Neural progenitor cell (in vitro differentiated cells): ENCODE measurements around the gene TP53BP1. TPM values are rescaled to one million over a fixed set of nuclear protein-coding genes. Genes with fewer than 3 reads are reported as not detected.

Experiments
- DNase-seq: peaks from one replicate; pipeline ENCODE4 v3.0.0-alpha.2; 2016; ENCODE audit warnings: low spot score
- H2AFZ ChIP-seq: fragments of 200-600 bp; sonication (generic); replicated peaks from 2 replicates; pipeline ENCODE4 v1.6.1; 2016; ENCODE audit warnings: antibody characterized with exemption
- H3F3A ChIP-seq: fragments of 200-600 bp; sonication (generic); 2 replicates; pipeline ENCODE4 v1.6.1; 2016; ENCODE audit warnings: antibody characterized with exemption, low read depth
- H3K27ac ChIP-seq: fragments of 200-600 bp; sonication (generic); 2 replicates; pipeline ENCODE4 v1.5.1; 2016; ENCODE audit warnings: mild to moderate bottlenecking
- H3K27me3 ChIP-seq: fragments of 200-600 bp; sonication (generic); 2 replicates; pipeline ENCODE4 v1.6.1; 2016; ENCODE audit warnings: mild to moderate bottlenecking, moderate library complexity
- H3K36me3 ChIP-seq: fragments of 200-600 bp; sonication (generic); 2 replicates; pipeline ENCODE4 v1.5.1; 2016
- H3K4me1 ChIP-seq: fragments of 200-600 bp; sonication (generic); 2 replicates; pipeline ENCODE4 v1.6.1; 2016; ENCODE audit warnings: mixed run types
- H3K4me2 ChIP-seq: fragments of 200-600 bp; sonication (generic); 2 replicates; pipeline ENCODE4 v1.6.1; 2016
- H3K4me3 ChIP-seq: fragments of 200-600 bp; sonication (generic); 2 replicates; pipeline ENCODE4 v1.5.1; 2016
- H3K79me2 ChIP-seq: fragments of 200-600 bp; sonication (generic); 2 replicates; pipeline ENCODE4 v1.6.1; 2016; ENCODE audit warnings: low read depth
- H3K9ac ChIP-seq: fragments of 200-600 bp; sonication (generic); 2 replicates; pipeline ENCODE4 v1.6.1; 2016
- H3K9me3 ChIP-seq: fragments of 200-600 bp; sonication (generic); 2 replicates; pipeline ENCODE4 v1.5.1; 2016; ENCODE audit warnings: low read depth
- H4K20me1 ChIP-seq: fragments of 200-600 bp; sonication (generic); 2 replicates; pipeline ENCODE4 v1.6.1; 2016; ENCODE audit warnings: low read depth
- H3K27ac Mint-ChIP-seq: 3 replicates; pipeline ENCODE4 v1.8.0; 2021; ENCODE audit warnings: mixed read lengths
- H3K27me3 Mint-ChIP-seq: 2 replicates; pipeline ENCODE4 v1.8.0; 2022; ENCODE audit warnings: low read depth, mild to moderate bottlenecking, inconsistent platforms, moderate library complexity, mixed read lengths; ENCODE audit not compliant: insufficient read depth
- H3K36me3 Mint-ChIP-seq: 3 replicates; pipeline ENCODE4 v1.8.0; 2021; ENCODE audit warnings: mixed read lengths
- H3K4me1 Mint-ChIP-seq: 3 replicates; pipeline ENCODE4 v1.8.0; 2021; ENCODE audit warnings: mixed read lengths
- H3K4me3 Mint-ChIP-seq: 3 replicates; pipeline ENCODE4 v1.8.0; 2021; ENCODE audit warnings: mild to moderate bottlenecking, moderate library complexity, mixed read lengths
- H3K9me3 Mint-ChIP-seq: 3 replicates; pipeline ENCODE4 v1.8.0; 2020; ENCODE audit warnings: mixed read lengths
- CTCF ChIP-seq: fragments of 200-600 bp; sonication (generic); IDR thresholded peaks from 2 replicates; pipeline ENCODE4 v1.5.1; 2017; ENCODE audit warnings: antibody characterized with exemption, mild to moderate bottlenecking
- EZH2 ChIP-seq: fragments of 200-600 bp; sonication (generic); IDR thresholded peaks from 2 replicates; pipeline ENCODE4 v1.6.1; 2017; ENCODE audit warnings: antibody characterized with exemption, mild to moderate bottlenecking, moderate library complexity
- EZH2phosphoT487 ChIP-seq: fragments of 200-600 bp; sonication (generic); IDR thresholded peaks from 2 replicates; pipeline ENCODE4 v1.6.1; 2017; ENCODE audit warnings: antibody characterized with exemption
- total RNA-seq: library from RNA; depleted of rRNA; stranded (reverse); fragments of >200 nt; gene quantifications from 2 replicates; pipeline ENCODE4 v1.2.3, GENCODE V29; 2015; ENCODE audit warnings: low replicate concordance

The TP53BP1 gene
- total RNA-seq, 1 donor from 2014 or later: 66.5 TPM

- no peaks in the 10 kb centered on the region for H3K27me3 ChIP-seq
- no peak overlapping the region for H2AFZ ChIP-seq
- H3K9ac ChIP-seq: no peak overlapping the region
- no peak overlapping the region for H3K4me2 ChIP-seq
- no peaks in the 10 kb centered on the region for H3K36me3 ChIP-seq
- no peaks in the 10 kb centered on the region for H3K79me2 ChIP-seq
- TF ChIP-seq EZH2phosphoT487 (no peak), EZH2 (no peak), CTCF (no peak)
- H3K27ac ChIP-seq: no peak overlapping the region
- H4K20me1 ChIP-seq: no peaks in the 10 kb centered on the region
- H3K27me3 Mint-ChIP-seq: peaks cover 10% of the 10 kb centered on the region
- peaks cover 4% of the 10 kb centered on the region for H3F3A ChIP-seq
- no peak overlapping the region for H3K4me3 ChIP-seq
- H3K27ac Mint-ChIP-seq: no peak overlapping the region
- H3K4me1 Mint-ChIP-seq: peaks cover 2% of the 10 kb centered on the region
- peaks cover 56% of the 10 kb centered on the region for H3K36me3 Mint-ChIP-seq
- DNase-seq: no peak
- H3K4me3 Mint-ChIP-seq: no peak overlapping the region
- H3K9me3 ChIP-seq: no peaks in the 10 kb centered on the region
- H3K4me1 ChIP-seq: peaks cover 7% of the 10 kb centered on the region
- peaks cover 6% of the 10 kb centered on the region for H3K9me3 Mint-ChIP-seq
Measured at GRCh38 chr15:43525131-43525530, 32.2 kb upstream of the TP53BP1 start.

DNA sequence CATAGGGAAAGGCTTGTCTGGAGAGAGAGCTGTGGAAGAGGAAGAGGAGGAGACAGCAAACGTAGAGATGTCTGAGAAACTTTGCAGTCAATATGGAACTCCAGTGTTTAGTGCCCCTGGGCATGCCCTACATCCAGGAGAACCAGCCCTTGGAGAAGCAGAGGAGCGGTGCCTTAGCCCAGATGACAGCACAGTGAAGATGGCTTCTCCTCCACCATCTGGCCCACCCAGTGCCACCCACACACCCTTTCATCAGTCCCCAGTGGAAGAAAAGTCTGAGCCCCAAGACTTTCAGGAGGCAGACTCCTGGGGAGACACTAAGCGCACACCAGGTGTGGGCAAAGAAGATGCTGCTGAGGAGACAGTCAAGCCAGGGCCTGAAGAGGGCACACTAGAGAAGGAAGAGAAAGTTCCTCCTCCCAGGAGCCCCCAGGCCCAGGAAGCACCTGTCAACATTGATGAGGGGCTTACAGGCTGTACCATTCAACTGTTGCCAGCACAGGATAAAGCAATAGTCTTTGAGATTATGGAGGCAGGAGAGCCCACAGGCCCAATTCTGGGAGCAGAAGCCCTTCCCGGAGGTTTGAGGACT is 31.4 kb upstream of the TP53BP1 start:
- Mint-ChIP-seq H3K27me3 (peaks cover 10% of the 10 kb centered on the region), H3K27ac (no peak overlapping the region), H3K36me3 (peaks cover 57% of the 10 kb centered on the region), H3K4me3 (no peak overlapping the region), H3K9me3 (peaks cover 6% of the 10 kb centered on the region), H3K4me1 (peaks cover 5% of the 10 kb centered on the region)
- no peak overlapping the region for H3K4me2 ChIP-seq
- no peaks in the 10 kb centered on the region for H4K20me1 ChIP-seq
- no peak overlapping the region for H3K4me3 ChIP-seq
- H3F3A ChIP-seq: no peaks in the 10 kb centered on the region
- TF ChIP-seq EZH2phosphoT487 (no peak), EZH2 (no peak), CTCF (no peak)
- H3K9ac ChIP-seq: no peak overlapping the region
- H2AFZ ChIP-seq: no peak overlapping the region
- no peaks in the 10 kb centered on the region for H3K27me3 ChIP-seq
- no peak for DNase-seq
- no peak overlapping the region for H3K27ac ChIP-seq
- peaks cover 11% of the 10 kb centered on the region for H3K4me1 ChIP-seq
- H3K79me2 ChIP-seq: no peaks in the 10 kb centered on the region
- no peaks in the 10 kb centered on the region for H3K36me3 ChIP-seq
- no peaks in the 10 kb centered on the region for H3K9me3 ChIP-seq

DNA sequence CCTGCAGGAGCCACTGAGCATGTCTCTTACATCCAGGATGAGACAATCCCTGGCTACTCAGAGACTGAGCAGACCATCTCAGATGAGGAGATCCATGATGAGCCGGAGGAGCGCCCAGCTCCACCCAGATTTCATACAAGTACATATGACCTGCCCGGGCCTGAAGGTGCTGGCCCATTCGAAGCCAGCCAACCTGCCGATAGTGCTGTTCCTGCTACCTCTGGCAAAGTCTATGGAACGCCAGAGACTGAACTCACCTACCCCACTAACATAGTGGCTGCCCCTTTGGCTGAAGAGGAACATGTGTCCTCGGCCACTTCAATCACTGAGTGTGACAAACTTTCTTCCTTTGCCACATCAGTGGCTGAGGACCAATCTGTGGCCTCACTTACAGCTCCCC is 30.7 kb upstream of the TP53BP1 start:
- H3K9me3 Mint-ChIP-seq: peaks cover 6% of the 10 kb centered on the region
- H3K9me3 ChIP-seq: no peaks in the 10 kb centered on the region
- no peak for DNase-seq
- H2AFZ ChIP-seq: no peak overlapping the region
- no peak overlapping the region for H3K27ac ChIP-seq
- no peaks in the 10 kb centered on the region for H3K79me2 ChIP-seq
- peaks cover 8% of the 10 kb centered on the region for H3K27me3 Mint-ChIP-seq
- H3K4me2 ChIP-seq: no peak overlapping the region
- H3K27ac Mint-ChIP-seq: no peak overlapping the region
- H3K4me1 Mint-ChIP-seq: peaks cover 12% of the 10 kb centered on the region
- TF ChIP-seq EZH2: no peak
- TF ChIP-seq CTCF: no peak
- no peak for TF ChIP-seq EZH2phosphoT487
- H3K9ac ChIP-seq: no peak overlapping the region
- peaks cover 57% of the 10 kb centered on the region for H3K36me3 Mint-ChIP-seq
- peaks cover 6% of the 10 kb centered on the region for H3F3A ChIP-seq
- H4K20me1 ChIP-seq: no peaks in the 10 kb centered on the region
- H3K4me3 ChIP-seq: no peak overlapping the region
- no peaks in the 10 kb centered on the region for H3K27me3 ChIP-seq
- H3K4me1 ChIP-seq: peaks cover 18% of the 10 kb centered on the region
- no peak overlapping the region for H3K4me3 Mint-ChIP-seq
- no peaks in the 10 kb centered on the region for H3K36me3 ChIP-seq
